Stimulated activated CD8-positive, alpha-beta memory T cell treated with anti-CD3 and anti-CD28 coated beads, Interleukin-12 subunit alpha, Interleukin-12 subunit beta, amount 100 ng/mL, for 24 hours (primary cell): Measurements from ENCODE around the gene ZDHHC11B.
"Not testable (repeated sequence)": the region's sequence is repeated elsewhere in the genome, so short reads cannot be mapped to it uniquely, and the experiment has no call there.

Experiments used
- DNase-seq: peaks from one replicate; pipeline ENCODE4 v3.0.0-alpha.2; 2020; ENCODE audit errors: extremely low read depth

Gene ZDHHC11B

GRCh38 chr5:783881-784427 is 575 bp downstream of the ZDHHC11B start:
- not testable (repeated sequence) for DNase-seq

GRCh38 chr5:783049-783802 is 1.3 kb downstream of the ZDHHC11B start:
- DNase-seq: not testable (repeated sequence)

GRCh38 chr5:782356-782755 is 2.2 kb downstream of the ZDHHC11B start:
- DNase-seq: not testable (repeated sequence)

DNA sequence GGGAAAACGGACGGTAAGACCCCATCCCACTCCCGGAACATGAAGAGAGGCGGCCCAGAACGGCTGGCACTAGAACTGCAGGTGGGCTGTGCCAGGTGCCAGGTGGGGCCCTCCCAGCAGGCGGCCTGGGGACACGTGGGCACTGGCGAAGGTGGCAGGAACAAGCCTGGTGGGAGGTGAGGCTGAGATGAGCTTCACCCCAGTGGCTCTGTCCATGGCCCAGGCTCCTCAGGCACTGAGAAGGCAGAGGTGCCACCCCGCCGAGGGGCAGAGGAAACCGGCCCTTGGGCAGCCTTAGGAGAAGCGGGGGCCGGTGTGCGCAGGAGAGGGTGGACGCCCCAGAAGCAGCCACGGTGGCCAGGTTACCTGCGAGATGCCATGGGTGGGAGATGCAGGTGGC is 4.0 kb downstream of the ZDHHC11B start:
- DNase-seq: not testable (repeated sequence)

DNA sequence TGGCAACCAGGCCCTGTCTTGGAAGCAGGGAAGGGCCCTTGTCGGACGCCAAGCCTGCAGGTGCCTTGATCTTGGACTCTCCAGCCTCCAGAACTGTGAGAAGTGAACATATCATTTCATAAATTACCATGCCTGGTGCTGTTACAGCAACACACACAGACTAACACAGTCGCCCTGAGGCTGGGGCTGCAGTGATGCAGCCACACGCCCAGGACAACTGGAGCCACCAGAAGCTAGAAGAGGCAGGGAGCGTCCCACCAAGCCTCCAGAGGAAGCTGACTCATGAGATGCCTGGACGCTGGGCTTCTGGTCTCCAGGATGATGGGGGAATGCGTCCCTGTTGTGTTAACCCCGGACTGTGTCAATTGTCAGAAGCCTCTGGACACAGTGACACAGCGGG is 5.6 kb downstream of the ZDHHC11B start:
- DNase-seq: not testable (repeated sequence)

GRCh38 chr5:778421-778820 is 6.1 kb downstream of the ZDHHC11B start:
- not testable (repeated sequence) for DNase-seq

GRCh38 chr5:777756-778161 is 6.8 kb downstream of the ZDHHC11B start:
- no peak for DNase-seq

DNA sequence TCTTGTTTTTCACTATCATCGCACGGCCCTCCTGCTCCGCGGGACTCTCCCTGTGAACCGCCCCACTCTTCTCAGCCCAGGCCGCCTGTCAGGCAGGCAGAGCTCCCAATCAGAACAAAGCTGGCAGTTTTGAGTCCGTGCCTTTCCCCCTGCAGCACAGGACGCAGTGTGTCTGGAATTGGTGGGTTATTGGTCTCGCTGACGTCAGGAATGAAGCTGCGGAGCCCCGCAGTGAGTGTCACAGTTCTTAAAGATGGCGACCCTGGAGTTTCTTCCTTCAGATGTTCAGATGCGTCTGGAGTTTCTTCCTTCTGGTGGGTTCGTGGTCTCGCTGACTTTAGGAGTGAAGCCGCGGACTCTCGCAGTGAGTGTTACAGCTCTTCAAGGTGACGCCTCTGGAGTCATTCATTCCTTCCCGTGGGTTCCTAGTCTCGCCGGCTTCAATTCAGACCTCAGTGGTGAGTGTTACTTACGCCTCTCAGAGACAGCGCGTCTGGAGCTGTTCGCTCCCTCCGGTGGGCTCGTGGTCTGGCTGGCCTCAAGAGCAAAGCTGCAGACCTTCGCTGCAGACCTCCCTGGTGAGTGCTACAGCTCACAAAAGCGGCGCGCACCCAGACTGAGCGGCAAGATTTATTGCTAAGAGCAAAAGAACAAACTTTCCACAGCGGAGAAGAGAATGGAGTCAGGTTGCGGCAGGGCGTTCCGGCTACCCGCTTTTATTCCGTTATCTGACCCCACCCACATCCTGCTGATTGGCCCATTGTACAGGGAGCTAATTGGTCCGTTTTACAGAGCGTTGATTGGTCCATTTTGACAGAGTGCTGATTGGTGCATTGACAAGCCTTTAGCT is 7.4 kb downstream of the ZDHHC11B start:
- DNase-seq: no peak

DNA sequence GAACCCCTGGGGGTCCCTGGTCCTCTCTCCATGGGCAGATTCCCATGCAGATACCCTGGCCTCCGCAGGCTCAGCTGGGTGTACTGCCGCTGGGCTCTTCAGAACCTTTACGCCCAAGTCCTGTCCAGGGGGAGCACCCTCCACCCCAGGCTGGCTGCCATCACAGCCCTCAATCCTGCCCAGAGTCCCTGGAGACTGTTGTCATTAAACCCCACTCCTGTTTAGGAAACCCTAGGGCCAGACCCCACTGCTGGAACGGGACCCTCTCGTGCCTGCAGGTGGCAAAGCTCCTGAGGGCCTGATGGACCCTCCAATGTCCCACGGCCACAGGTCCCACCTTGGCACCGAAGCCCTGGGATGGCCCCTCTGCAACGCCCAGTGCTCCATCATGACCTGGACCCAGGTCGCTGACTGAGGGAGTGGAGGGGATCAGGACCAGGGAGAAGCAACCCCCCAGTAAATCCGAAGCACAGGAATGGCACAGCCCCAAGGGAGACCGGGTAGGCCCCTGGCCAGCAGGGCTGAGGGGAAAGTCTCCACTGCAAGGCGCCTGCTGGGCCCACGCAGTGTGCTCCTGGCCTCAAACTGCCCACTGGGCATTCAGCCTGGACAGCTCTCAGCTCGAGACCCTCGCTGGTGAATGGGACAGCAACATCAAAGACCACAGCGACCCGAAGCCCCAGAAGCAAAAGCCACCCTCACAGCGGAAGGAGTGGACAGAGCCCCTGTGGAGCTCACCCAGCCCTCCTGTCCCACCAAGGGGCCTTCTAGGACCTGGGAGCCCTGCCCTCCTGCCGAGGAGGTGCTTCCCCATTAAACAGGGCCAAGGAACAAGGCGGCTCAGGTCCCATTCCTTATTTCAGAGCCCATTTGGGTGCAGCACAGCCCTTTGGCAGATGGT is 8.3 kb downstream of the ZDHHC11B start:
- no peak for DNase-seq

GRCh38 chr5:775595-775960 is 9.0 kb downstream of the ZDHHC11B start:
- DNase-seq: not testable (repeated sequence)

GRCh38 chr5:774854-775505 is 9.5 kb downstream of the ZDHHC11B start:
- not testable (repeated sequence) for DNase-seq

GRCh38 chr5:774304-774703 is 10.2 kb downstream of the ZDHHC11B start:
- not testable (repeated sequence) for DNase-seq

GRCh38 chr5:773517-774264 is 10.8 kb downstream of the ZDHHC11B start:
- no peak for DNase-seq

DNA sequence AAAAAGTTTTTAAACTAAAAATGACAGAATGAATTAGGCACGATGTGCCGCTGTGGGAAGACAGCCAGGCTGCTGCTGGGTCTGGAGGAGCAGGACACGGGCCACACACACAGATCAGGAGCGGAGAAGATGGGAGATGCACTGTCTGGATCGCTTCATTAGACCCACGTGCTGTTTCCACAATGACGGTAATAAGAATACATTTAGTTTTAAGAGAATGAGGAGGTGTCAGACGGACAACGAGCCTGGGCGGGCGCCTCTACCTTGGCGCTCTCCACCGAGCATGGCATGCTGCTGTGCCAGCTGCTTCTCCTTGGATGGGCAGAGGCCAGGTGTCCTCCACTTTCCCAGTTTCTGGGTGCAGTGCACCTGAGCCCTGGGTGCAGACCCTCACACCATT is 11.6 kb downstream of the ZDHHC11B start:
- DNase-seq: not testable (repeated sequence)

DNA sequence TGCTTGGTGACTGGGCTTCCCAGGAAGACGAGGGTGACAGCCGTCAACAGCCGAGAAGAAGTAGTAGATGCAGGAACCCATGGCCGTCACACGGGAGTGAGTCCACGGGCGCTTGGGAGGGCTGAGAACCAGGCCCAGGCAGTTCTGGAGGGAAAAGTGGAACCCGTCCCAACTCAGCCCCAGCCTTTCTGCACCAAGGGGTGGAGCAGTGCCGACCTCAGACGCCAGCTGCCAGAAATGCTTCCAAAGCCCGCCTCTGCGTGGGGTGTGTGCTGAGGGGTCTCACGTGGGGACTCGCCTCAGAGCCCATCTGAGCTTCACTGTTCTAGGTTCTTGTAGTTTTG is 12.0 kb downstream of the ZDHHC11B start:
- DNase-seq: not testable (repeated sequence)

- not testable (repeated sequence) for DNase-seq
These were observed 12.5 kb downstream of the ZDHHC11B start for GRCh38 chr5:771841-772546.

DNA sequence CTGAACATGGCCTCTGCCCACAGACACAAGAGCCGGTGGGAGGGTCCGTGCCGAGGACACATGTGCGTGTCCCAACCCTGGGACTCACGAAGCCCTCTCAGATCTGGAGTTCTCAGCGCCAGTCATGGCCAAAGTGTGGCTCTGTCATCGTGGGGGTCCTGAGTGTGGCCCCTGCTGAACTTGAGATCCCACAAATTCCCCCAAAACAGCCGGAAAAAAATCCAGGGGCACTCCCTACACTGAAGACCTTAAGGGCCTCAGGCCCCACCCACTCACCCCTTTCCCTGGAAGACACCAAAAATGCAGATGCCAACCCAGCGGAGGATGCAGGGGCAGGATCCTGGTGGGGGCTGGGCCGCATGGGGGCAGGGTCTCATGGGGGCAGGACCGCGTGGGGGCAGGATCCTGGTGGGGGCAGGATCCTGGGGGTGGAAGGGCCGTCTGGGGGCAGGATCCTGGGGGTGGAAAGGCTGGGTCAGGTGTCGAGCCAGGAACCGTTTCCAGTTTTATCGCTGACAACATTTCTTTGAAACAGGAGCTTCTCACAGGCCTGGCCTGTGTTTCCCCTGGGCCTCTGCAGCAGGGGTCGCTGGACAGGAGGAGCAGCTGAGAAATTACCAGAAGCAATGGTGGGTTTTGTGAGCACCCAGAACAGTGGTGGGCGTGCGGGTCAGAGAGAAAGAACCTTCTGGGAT is 13.3 kb downstream of the ZDHHC11B start:
- DNase-seq: not testable (repeated sequence)

GRCh38 chr5:770585-770984 is 13.9 kb downstream of the ZDHHC11B start:
- not testable (repeated sequence) for DNase-seq

DNA sequence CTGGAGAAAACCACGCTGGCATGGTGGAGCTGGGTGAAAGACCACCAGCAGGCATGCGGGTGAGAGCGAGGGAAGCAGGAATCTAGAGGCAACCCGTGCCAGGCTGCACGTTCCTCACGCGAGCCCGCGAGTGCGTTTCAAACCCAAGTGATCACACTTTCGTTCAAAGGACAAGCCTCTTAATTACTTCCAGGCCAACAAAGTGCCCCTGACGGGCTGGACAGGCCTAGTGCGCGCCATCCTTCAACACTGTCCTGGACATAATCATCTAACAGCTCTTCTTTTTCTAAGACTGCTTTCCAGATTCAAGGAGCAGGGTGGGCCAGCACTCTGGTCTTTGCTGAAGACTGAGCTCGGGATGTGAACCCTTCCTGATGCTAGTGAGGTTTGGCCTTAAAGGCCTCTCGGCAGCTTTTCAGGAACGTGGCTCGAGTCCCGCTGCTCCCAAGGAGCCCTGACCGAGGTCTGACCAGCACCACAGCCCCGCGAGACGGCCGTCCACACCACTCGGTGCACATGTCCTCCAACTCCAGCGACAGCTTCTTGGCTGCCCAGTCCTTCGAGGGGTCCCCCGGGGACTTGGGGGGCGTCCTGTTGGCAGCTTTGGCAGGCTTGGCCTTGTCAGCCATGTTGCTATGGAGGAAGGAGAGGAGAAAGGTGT is 14.9 kb downstream of the ZDHHC11B start:
- not testable (repeated sequence) for DNase-seq
